NCI-H2107 treated with DMSO at 0.1 percent for 48 hours (cell line): ENCODE data around the gene SART1.
"Not testable (repeated sequence)": the region's sequence is repeated elsewhere in the genome, so short reads cannot be mapped to it uniquely, and the experiment has no call there.

Source experiments
- DNase-seq: peaks from one replicate; lab custom pipeline; 2025; ENCODE audit not compliant: unreplicated experiment; lab: John Stamatoyannopoulos, UW

SART1 gene

DNA sequence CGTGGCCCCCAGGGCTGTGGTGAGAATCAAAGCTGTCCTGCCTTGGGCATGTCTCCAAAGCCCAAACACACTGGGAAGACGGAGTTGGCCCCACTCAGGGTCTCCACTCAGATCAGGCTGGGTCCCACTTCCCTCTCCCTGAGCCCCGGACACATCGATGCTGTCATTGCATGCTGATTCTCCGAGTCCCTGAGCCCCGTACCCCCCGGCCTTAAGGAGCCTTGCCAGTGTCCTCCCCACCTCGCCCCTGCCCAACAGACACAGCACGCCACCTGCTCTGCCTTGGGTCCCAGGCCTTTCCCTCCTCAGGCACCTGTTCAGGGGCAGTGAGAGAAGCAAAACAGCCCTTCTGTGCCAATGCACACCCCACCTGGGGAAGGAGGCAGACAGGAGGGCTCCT lies 25.8 kb downstream of the SART1 start:
- DNase-seq = no peak

GRCh38 chr11:65988791-65989592 lies 27.5 kb downstream of the SART1 start:
- DNase-seq = peak; percentile 95

DNA sequence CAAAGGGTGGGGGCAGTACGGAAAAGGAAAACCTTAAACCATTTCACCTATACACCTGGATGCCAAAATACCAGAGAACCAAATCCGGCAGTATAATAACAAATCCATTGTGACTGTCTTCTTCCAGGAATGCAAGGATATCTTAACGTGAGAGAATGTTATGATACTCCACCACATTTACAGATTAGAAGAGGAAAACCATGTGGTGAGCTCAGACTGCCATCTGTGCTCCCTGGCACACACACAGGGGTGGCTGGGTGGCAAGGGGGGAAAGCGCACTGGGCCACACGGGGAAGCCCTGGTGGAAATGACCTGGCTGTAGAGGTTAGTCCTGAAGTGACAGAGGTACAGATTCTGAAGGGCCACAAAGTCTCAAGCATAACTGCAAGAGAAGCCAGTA lies 30.5 kb downstream of the SART1 start:
- DNase-seq = no peak

DNA sequence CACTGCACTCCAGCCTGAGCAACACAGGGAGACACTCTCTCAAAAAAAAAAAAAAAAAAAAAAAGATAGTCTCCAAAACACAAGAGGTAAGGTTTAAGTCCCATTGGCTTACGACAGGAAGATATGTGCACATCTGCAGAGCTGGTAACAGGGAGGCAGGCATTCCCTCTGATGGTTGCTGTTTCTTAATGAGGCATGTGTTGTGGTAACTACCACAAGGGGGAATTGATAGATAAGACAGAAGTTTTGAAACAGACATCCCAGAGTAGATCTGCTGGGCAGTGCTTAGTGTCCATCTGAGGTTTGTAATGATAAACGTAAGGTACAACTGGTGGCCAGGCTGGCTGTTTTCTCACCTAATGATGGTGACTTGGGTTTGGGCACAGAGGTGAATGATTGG lies 35.8 kb downstream of the SART1 start:
- DNase-seq = no peak

GRCh38 chr11:66001942-66002647 lies 40.6 kb downstream of the SART1 start, which contains the start of the genes BANF1 and EIF1AD:
Gene BANF1, plus strand, starts transcription at chr11:66002503. Its CDS starts 748 bp downstream, at chr11:66003251.
Gene EIF1AD, minus strand, starts transcription at chr11:66002157. Its CDS starts 1,768 bp downstream, at chr11:66000389.
- DNase-seq = peak; percentile 97

- no peak for DNase-seq
Measured at GRCh38 chr11:66002648-66003225, 41.2 kb downstream of the SART1 start.

DNA sequence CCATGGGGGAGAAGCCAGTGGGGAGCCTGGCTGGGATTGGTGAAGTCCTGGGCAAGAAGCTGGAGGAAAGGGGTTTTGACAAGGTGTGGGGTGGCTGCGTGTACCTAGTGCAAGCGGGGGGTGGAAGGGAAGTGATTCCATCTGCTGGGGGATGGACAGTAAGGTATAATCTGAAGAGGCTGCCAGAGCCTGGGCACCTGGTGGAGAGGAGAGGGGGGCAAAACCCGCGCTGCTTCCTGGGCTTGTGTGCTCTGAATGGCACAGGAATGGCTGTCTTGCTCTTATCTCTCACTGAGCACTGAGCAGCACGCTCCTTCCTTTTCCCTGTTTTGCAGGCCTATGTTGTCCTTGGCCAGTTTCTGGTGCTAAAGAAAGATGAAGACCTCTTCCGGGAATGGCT lies 41.8 kb downstream of the SART1 start:
- no peak for DNase-seq

DNA sequence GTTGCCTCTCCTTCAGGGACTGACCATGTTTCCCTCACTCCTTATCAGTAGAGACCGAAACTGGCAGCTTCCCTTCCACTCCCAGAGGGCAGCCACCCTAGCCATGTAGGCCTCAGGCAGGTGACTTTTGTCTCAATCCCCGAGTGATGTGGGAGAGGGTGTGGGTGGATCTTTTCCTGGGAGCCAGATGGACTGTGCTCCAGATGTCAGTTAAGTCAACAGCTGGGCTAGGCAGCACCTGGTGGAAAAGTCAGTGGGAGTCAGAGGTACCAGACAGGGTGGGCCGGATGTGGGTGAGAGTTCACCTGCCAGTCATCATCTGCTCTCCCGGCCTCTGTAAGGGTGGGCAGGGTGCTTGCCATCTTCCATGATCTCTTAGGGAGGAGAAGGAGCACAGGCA lies 42.7 kb downstream of the SART1 start:
- DNase-seq = no peak

- no peak for DNase-seq
Measured at GRCh38 chr11:66006134-66006890, 44.8 kb downstream of the SART1 start.

GRCh38 chr11:66006891-66007176 lies 45.3 kb downstream of the SART1 start:
- DNase-seq = no peak

DNA sequence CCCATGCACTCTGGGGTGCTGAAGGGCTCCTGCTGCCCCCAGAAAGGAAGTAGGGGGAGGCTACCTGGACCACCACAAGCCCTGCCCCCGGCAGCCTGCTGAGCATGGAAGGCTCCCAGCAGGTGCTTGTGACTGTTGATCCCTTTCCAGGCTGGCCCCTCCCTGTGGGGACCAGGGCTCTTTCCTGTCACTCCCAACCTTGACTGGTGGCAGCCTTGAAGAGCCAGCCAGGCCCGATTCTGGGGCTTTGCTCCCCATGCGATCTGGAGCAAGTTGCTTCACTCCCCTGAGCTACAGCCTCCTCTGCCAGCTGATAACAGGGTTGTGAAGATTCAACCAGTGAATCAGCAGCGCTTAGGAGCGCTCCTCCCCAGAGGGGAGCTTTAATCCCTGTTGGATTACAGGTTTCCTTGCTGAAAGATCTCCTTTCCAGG lies 45.7 kb downstream of the SART1 start:
- no peak for DNase-seq

DNA sequence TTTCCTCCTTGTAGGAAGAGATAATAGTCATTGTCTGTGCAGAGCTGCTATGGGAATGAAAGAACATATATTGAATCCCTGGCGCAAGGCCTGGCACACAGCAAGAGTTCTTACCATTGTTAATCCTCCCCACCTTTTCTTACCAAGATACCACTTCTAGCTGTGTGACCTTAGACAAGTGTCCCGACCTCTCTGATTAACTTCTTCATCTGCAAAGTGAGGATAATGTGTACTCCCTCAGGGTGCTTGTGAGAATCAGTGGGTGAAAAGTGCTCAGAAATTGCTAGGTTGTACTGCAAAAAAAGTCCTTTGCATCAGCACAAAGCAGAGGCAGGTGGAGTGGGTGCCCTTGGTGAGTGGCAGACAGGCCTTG lies 46.5 kb downstream of the SART1 start:
- DNase-seq = no peak

DNA sequence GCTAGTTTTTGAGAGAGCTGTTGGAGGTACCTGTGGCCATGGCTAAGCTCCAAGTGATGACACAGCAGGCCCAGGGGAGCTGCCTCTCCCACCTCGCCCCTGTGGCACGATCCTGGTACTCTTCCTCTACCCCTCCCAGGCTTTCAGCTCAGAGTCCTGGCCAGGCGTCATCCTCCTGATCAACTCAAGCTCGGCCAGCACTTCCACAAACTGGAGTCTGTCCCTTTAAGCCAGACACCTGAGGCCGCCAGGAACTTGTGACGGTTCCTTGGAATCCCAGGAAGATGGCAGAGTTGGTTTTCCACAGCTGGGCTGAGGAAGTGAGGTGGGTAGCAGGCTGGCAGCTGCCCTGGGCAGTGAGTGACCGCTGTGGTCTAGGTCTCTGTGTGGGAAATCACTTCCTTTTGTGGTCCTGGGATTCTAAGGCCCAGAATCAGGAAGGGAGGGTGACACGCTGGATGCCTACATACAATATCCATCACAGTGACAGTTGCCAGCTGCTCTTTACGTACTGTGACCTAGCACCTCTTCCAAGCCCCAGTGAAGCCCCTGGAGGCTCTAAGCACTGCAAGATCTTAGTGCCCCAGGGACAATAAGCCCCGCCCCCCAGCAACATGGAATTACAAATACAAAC lies 47.1 kb downstream of the SART1 start:
- DNase-seq = no peak

- DNase-seq = not testable (repeated sequence)
Measured at GRCh38 chr11:66010036-66010435, 48.5 kb downstream of the SART1 start.

- no peak for DNase-seq
Measured at GRCh38 chr11:66011239-66011784, 49.8 kb downstream of the SART1 start.

DNA sequence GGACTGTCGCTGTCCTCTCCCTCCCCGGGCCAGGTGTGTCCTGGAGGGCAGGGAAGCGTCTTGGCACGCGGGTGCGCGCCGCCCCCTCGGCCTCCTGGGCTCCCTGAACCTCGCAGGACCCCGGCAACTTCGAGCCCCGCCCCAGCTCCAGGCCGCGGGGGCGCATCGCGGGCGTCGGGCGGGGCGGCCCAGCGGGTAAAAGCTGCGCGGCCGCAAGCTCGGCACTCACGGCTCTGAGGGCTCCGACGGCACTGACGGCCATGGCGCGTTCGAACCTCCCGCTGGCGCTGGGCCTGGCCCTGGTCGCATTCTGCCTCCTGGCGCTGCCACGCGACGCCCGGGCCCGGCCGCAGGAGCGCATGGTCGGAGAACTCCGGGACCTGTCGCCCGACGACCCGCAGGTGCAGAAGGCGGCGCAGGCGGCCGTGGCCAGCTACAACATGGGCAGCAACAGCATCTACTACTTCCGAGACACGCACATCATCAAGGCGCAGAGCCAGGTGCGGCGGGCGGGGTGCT lies 50.3 kb downstream of the SART1 start, which contains the start of gene CST6:
Gene CST6, plus strand, starts transcription at position 224 of the 519 bp plus-strand sequence. Its CDS starts 37 bp downstream, at position 261.
- DNase-seq = no peak

- DNase-seq = no peak
Measured at GRCh38 chr11:66012371-66012945, 50.9 kb downstream of the SART1 start.

GRCh38 chr11:66012946-66013761 lies 51.6 kb downstream of the SART1 start:
- DNase-seq = no peak

- DNase-seq = no peak
Measured at GRCh38 chr11:66013762-66014100, 52.2 kb downstream of the SART1 start.
